Measurements from ENCODE around the gene TRDN.

- TF ChIP-seq CTCF (IDR thresholded peaks at IDR 0.05): no peak
- no peak for TF ChIP-seq POLR2A (IDR thresholded peaks at IDR 0.05)
Observed at GRCh38 chr6:123323452-123324329, 313.1 kb downstream of the TRDN start.
